ENCODE data around the gene SEPTIN5. TPM values are rescaled to one million over a fixed set of nuclear protein-coding genes. Genes with fewer than 3 reads are reported as not detected.

The SEPTIN5 gene
- total RNA-seq, 1 experiment from 2014 or later: 1.00 TPM

DNA sequence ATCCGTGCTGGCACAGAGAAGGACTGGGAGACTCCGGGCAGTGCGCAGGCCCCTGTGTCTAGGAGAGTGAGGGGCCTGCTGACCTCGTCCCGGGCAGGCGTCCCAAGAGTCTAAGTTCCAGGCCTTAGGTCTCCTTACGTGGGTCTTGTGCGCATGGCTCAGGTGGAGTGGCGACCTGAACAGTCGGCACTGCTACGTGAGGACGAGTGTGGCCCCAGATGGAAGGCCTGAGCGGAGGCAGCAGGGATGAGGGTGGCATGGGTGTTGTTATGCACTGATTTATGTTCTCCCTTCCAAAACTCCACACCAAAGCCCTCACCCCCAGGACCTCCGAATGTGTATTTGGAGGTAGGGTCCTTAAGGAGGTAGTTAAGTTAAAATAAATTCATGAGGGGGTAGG, 20.7 kb upstream of the SEPTIN5 start:
- no peak for DNase-seq
- no peaks in the 10 kb centered on the region for H3K36me3 Mint-ChIP-seq (ENCODE audit: insufficient read depth, unreplicated experiment)
- H3K27me3 ChIP-seq (replicated peaks; ENCODE audit: control insufficient read depth, insufficient read depth, low read length): no peaks in the 10 kb centered on the region
- H3K36me3 ChIP-seq (ENCODE audit: control insufficient read depth, insufficient read depth, low read length): no peaks in the 10 kb centered on the region
- no peak overlapping the region for H3K4me3 Mint-ChIP-seq (ENCODE audit: unreplicated experiment)
- peaks cover 3% of the 10 kb centered on the region; the same call in 1 of the 2 replicates for H3K4me1 ChIP-seq
- intact Hi-C loops (cut with micrococcal nuclease; ENCODE audit: unreplicated experiment): no loop called here
- no peak overlapping the region for H3K4me3 ChIP-seq (ENCODE audit: low read depth, low read length)
- POLR2A ChIA-PET: no interaction called here
- BruUV-seq (replicated peaks): no TSS peak
- no peaks in the 10 kb centered on the region for H3K9me3 Mint-ChIP-seq (ENCODE audit: unreplicated experiment)
- CTCF ChIA-PET: no interaction called here
- H3K4me1 Mint-ChIP-seq (ENCODE audit: low read depth, unreplicated experiment): no peaks in the 10 kb centered on the region
- H3K9me3 ChIP-seq: no peaks in the 10 kb centered on the region
- no peak overlapping the region for H3K27ac Mint-ChIP-seq (ENCODE audit: unreplicated experiment)
- TF ChIP-seq, protein P1, sequence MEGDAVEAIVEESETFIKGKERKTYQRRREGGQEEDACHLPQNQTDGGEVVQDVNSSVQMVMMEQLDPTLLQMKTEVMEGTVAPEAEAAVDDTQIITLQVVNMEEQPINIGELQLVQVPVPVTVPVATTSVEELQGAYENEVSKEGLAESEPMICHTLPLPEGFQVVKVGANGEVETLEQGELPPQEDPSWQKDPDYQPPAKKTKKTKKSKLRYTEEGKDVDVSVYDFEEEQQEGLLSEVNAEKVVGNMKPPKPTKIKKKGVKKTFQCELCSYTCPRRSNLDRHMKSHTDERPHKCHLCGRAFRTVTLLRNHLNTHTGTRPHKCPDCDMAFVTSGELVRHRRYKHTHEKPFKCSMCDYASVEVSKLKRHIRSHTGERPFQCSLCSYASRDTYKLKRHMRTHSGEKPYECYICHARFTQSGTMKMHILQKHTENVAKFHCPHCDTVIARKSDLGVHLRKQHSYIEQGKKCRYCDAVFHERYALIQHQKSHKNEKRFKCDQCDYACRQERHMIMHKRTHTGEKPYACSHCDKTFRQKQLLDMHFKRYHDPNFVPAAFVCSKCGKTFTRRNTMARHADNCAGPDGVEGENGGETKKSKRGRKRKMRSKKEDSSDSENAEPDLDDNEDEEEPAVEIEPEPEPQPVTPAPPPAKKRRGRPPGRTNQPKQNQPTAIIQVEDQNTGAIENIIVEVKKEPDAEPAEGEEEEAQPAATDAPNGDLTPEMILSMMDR (IDR thresholded peaks at IDR 0.05; ENCODE audit: insufficient read depth in 1 of 2, low read depth in 1 of 2, low read length in 1 of 2, severe bottlenecking in 1 of 2, unreplicated experiment in 1 of 2): no peak
- H3K27me3 Mint-ChIP-seq (ENCODE audit: insufficient read depth, unreplicated experiment): no peaks in the 10 kb centered on the region

- ChIA-PET CTCF (no interaction called here), POLR2A (no interaction called here)
- Histone ChIP-seq H3K36me3 (ENCODE audit: control insufficient read depth, insufficient read depth, low read length) (no peaks in the 10 kb centered on the region), H3K4me3 (ENCODE audit: low read depth, low read length) (no peak overlapping the region), H3K9me3 (no peaks in the 10 kb centered on the region), H3K4me1 (peaks cover 3% of the 10 kb centered on the region; the same call in 1 of the 2 replicates), H3K27me3 (replicated peaks; ENCODE audit: control insufficient read depth, insufficient read depth, low read length) (no peaks in the 10 kb centered on the region)
- TF ChIP-seq, protein P1 (IDR thresholded peaks at IDR 0.05; ENCODE audit: insufficient read depth in 1 of 2, low read depth in 1 of 2, low read length in 1 of 2, severe bottlenecking in 1 of 2, unreplicated experiment in 1 of 2): no peak
- intact Hi-C loops (cut with micrococcal nuclease; ENCODE audit: unreplicated experiment): no loop called here
- Mint-ChIP-seq H3K4me3 (ENCODE audit: unreplicated experiment) (no peak overlapping the region), H3K27ac (ENCODE audit: unreplicated experiment) (no peak overlapping the region), H3K27me3 (ENCODE audit: insufficient read depth, unreplicated experiment) (no peaks in the 10 kb centered on the region), H3K4me1 (ENCODE audit: low read depth, unreplicated experiment) (no peaks in the 10 kb centered on the region), H3K9me3 (ENCODE audit: unreplicated experiment) (no peaks in the 10 kb centered on the region), H3K36me3 (ENCODE audit: insufficient read depth, unreplicated experiment) (no peaks in the 10 kb centered on the region)
- no TSS peak for BruUV-seq (replicated peaks)
- no peak for DNase-seq
Measured at GRCh38 chr22:19693981-19694670, 20.2 kb upstream of the SEPTIN5 start.

DNA sequence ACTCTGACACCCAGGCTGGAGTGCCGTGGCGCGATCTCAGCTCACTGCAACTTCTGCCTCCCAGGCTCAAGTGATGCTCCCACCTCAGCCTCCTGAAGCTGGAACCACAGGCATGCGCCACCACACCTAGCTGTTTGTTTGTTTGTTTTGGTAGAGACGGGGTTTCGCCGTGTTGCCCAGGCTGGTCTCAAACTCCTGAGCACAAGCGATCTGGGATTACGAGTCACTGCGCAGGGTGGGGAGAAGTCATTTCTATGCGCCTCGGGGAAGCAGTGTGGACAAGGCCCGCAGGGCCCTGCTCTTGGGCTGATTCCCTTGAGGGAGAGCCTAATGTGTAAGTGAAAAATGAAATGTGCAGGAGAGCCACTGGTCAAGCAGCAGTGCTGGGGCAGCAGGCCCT, 19.6 kb upstream of the SEPTIN5 start:
- ChIA-PET CTCF (no interaction called here), POLR2A (no interaction called here)
- H3K4me1 Mint-ChIP-seq (ENCODE audit: low read depth, unreplicated experiment): no peaks in the 10 kb centered on the region
- intact Hi-C loops (cut with micrococcal nuclease; ENCODE audit: unreplicated experiment): no loop called here
- H3K27me3 Mint-ChIP-seq (ENCODE audit: insufficient read depth, unreplicated experiment): no peaks in the 10 kb centered on the region
- no peak overlapping the region for H3K4me3 Mint-ChIP-seq (ENCODE audit: unreplicated experiment)
- H3K9me3 Mint-ChIP-seq (ENCODE audit: unreplicated experiment): no peaks in the 10 kb centered on the region
- H3K27ac Mint-ChIP-seq (ENCODE audit: unreplicated experiment): no peak overlapping the region
- DNase-seq: no peak
- no peaks in the 10 kb centered on the region for H3K36me3 Mint-ChIP-seq (ENCODE audit: insufficient read depth, unreplicated experiment)
- Histone ChIP-seq H3K9me3 (no peaks in the 10 kb centered on the region), H3K27me3 (replicated peaks; ENCODE audit: control insufficient read depth, insufficient read depth, low read length) (no peaks in the 10 kb centered on the region), H3K4me3 (ENCODE audit: low read depth, low read length) (no peak overlapping the region), H3K4me1 (peaks cover 3% of the 10 kb centered on the region; the same call in 1 of the 2 replicates), H3K36me3 (ENCODE audit: control insufficient read depth, insufficient read depth, low read length) (no peaks in the 10 kb centered on the region)
- TF ChIP-seq, protein P1 (IDR thresholded peaks at IDR 0.05; ENCODE audit: insufficient read depth in 1 of 2, low read depth in 1 of 2, low read length in 1 of 2, severe bottlenecking in 1 of 2, unreplicated experiment in 1 of 2): no peak
- no TSS peak for BruUV-seq (replicated peaks)

Data from Caco-2 (cell line).